Thyroid gland (tissue), 4 donors: ENCODE data around the gene TFB1M.

ENCODE experiments used
- POLR2A ChIP-seq, 2 donors: fragments of 450-650 bp; IDR thresholded peaks; one replicate each; pipeline ENCODE4 v1.6.1; 2017; ENCODE audit warnings: antibody characterized with exemption in 2 of 2, mild to moderate bottlenecking in 2 of 2, moderate library complexity in 1 of 2
- TF ChIP-seq, protein P1 (sequence below), 6 experiments: fragments of 200-600 bp in 3 of 6; fragments of 450-650 bp in 3 of 6; sonication (generic) in 3 of 6; IDR thresholded peaks; one replicate each; pipeline ENCODE4 v1.5.1; 2016 to 2019; ENCODE audit warnings: antibody characterized with exemption in 6 of 6, mild to moderate bottlenecking in 2 of 6, inconsistent platforms in 1 of 6, moderate library complexity in 1 of 6

DNA sequence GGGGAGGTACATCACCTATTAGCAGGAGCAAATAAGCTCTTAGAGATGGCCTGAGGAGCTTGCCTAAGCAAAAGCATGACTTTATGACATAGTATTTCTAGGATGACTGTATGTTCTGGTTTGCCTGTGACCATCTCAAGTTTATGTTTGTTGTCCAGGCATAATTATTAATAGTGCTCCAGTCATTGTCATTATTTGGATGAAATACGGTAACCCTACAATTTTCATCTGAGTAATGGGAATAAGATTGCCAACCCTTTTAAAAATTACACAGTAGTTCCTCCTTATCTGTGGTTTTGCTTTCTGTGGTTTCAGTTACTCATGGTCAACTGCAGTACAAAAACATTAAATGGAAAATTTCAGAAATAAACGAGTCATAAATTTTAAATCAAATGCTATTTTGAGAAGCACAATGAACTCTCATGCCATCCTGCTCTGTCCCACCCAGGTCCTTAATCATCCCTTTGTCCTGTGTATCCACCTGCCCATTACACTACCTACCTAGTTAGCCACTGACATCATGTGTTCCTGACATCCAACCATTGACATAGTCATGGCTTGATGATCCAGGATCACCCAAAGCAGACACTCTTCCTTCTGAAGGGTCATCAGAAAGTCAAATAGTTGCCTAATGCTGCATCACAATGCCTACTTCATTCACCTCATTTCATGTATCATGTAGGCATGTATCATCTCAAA lies 27.0 kb upstream of the TFB1M start:
- TF ChIP-seq, protein P1, sequence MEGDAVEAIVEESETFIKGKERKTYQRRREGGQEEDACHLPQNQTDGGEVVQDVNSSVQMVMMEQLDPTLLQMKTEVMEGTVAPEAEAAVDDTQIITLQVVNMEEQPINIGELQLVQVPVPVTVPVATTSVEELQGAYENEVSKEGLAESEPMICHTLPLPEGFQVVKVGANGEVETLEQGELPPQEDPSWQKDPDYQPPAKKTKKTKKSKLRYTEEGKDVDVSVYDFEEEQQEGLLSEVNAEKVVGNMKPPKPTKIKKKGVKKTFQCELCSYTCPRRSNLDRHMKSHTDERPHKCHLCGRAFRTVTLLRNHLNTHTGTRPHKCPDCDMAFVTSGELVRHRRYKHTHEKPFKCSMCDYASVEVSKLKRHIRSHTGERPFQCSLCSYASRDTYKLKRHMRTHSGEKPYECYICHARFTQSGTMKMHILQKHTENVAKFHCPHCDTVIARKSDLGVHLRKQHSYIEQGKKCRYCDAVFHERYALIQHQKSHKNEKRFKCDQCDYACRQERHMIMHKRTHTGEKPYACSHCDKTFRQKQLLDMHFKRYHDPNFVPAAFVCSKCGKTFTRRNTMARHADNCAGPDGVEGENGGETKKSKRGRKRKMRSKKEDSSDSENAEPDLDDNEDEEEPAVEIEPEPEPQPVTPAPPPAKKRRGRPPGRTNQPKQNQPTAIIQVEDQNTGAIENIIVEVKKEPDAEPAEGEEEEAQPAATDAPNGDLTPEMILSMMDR (IDR thresholded peaks at IDR 0.05): no peak
- no peak for TF ChIP-seq POLR2A (IDR thresholded peaks at IDR 0.05)
